HepG2 (cell line): Measurements from ENCODE around the gene PPM1M. TPM values are rescaled to one million over a fixed set of nuclear protein-coding genes. Genes with fewer than 3 reads are reported as not detected.

Experiments used
- ARNT2 ChIP-seq: sonication (generic); formaldehyde crosslinking; IDR thresholded peaks from 2 replicates; pipeline ENCODE4 v1.8.0; 2022; ENCODE audit warnings: mild to moderate bottlenecking, low read depth, missing genetic modification reagents, moderate library complexity
- CENPX ChIP-seq: sonication (generic); formaldehyde crosslinking; IDR thresholded peaks from 2 replicates; pipeline ENCODE4 v1.9.0; 2021; ENCODE audit warnings: mild to moderate bottlenecking, missing genetic modification reagents, moderate library complexity
- EZH2 ChIP-seq: conservative IDR thresholded peaks from 2 replicates; pipeline ENCODE4 v1.6.1; 2012; ENCODE audit warnings: mild to moderate bottlenecking, low read depth, low read length, moderate library complexity
- GPN1 ChIP-seq: sonication (generic); formaldehyde crosslinking; IDR thresholded peaks from 2 replicates; pipeline ENCODE4 v1.5.1; 2020; ENCODE audit warnings: missing genetic modification reagents, borderline replicate concordance
- MIER3 ChIP-seq: IDR thresholded peaks from 2 replicates; pipeline ENCODE4 v1.6.1; 2016; ENCODE audit warnings: missing compliant biosample characterization, borderline replicate concordance
- MYC ChIP-seq: sonication (generic); formaldehyde crosslinking; IDR thresholded peaks from 2 replicates; pipeline ENCODE4 v1.9.0; 2021; ENCODE audit warnings: missing genetic modification reagents, borderline replicate concordance
- NR2C2 ChIP-seq: sonication (generic); formaldehyde crosslinking; IDR thresholded peaks from 2 replicates; pipeline ENCODE4 v1.4.0; 2020; ENCODE audit warnings: missing genetic modification reagents, mild to moderate bottlenecking, moderate library complexity, borderline replicate concordance
- RBFOX2 ChIP-seq: fragments of 200-400 bp; formaldehyde crosslinking; IDR thresholded peaks from 2 replicates; pipeline ENCODE4 v1.6.1; 2017; ENCODE audit warnings: low read depth, mild to moderate bottlenecking, low read length
- RFX1 ChIP-seq: fragments of 450-650 bp; IDR thresholded peaks from 2 replicates; pipeline ENCODE4 v1.6.1; 2017
- SALL1 ChIP-seq: sonication (generic); formaldehyde crosslinking; IDR thresholded peaks from 2 replicates; pipeline ENCODE4 v1.8.0; 2022; ENCODE audit warnings: mild to moderate bottlenecking, missing genetic modification reagents
- SMAD1 ChIP-seq: sonication (generic); formaldehyde crosslinking; IDR thresholded peaks from 2 replicates; pipeline ENCODE4 v1.4.0; 2020; ENCODE audit warnings: missing genetic modification reagents, low read depth, mild to moderate bottlenecking, borderline replicate concordance
- SRF ChIP-seq: IDR thresholded peaks from 2 replicates; pipeline ENCODE4 v1.6.1; 2011; ENCODE audit warnings: mild to moderate bottlenecking, low read depth, low read length, moderate library complexity
- XRCC5 ChIP-seq: fragments of 200-400 bp; formaldehyde crosslinking; optimal IDR thresholded peaks from 2 replicates; pipeline ENCODE3; 2017; ENCODE audit warnings: mild to moderate bottlenecking, low read length
- ZNF138 ChIP-seq: sonication (generic); formaldehyde crosslinking; IDR thresholded peaks from 2 replicates; pipeline ENCODE4 v1.5.0; 2020; ENCODE audit warnings: mild to moderate bottlenecking, low read depth, missing genetic modification reagents
- ZNF160 ChIP-seq: sonication (generic); formaldehyde crosslinking; IDR thresholded peaks from 2 replicates; pipeline ENCODE4 v1.8.0; 2022; ENCODE audit warnings: mild to moderate bottlenecking, inconsistent platforms, missing genetic modification reagents
- ZNF205 ChIP-seq: IDR thresholded peaks from 2 replicates; pipeline ENCODE4 v1.6.1; 2018; ENCODE audit warnings: missing biosample characterization, missing genetic modification reagents
- ZNF230 ChIP-seq: sonication (generic); formaldehyde crosslinking; IDR thresholded peaks from 2 replicates; pipeline ENCODE4 v1.4.0; 2020; ENCODE audit warnings: mild to moderate bottlenecking, missing genetic modification reagents
- ZNF280D ChIP-seq: sonication (generic); formaldehyde crosslinking; IDR thresholded peaks from 2 replicates; pipeline ENCODE4 v1.5.1; 2020; ENCODE audit warnings: mild to moderate bottlenecking, missing genetic modification reagents
- ZNF557 ChIP-seq: sonication (generic); formaldehyde crosslinking; IDR thresholded peaks from 2 replicates; pipeline ENCODE4 v1.4.0; 2020; ENCODE audit warnings: missing genetic modification reagents
- ZNF567 ChIP-seq: sonication (generic); formaldehyde crosslinking; IDR thresholded peaks from 2 replicates; pipeline ENCODE4 v1.8.1; 2023; ENCODE audit warnings: mild to moderate bottlenecking, missing genetic modification reagents, borderline replicate concordance
- ZNF720 ChIP-seq: sonication (generic); formaldehyde crosslinking; IDR thresholded peaks from 2 replicates; pipeline ENCODE4 v1.4.0; 2020; ENCODE audit warnings: missing genetic modification reagents
- ZNF747 ChIP-seq: sonication (generic); formaldehyde crosslinking; IDR thresholded peaks from 2 replicates; pipeline ENCODE4 v1.8.1; 2023; ENCODE audit warnings: missing genetic modification reagents, mild to moderate bottlenecking, borderline replicate concordance
- ZNF766 ChIP-seq: sonication (generic); formaldehyde crosslinking; IDR thresholded peaks from 2 replicates; pipeline ENCODE4 v1.5.0; 2020; ENCODE audit warnings: missing genetic modification reagents, borderline replicate concordance
- ZNF841 ChIP-seq: sonication (generic); formaldehyde crosslinking; IDR thresholded peaks from 2 replicates; pipeline ENCODE4 v1.8.1; 2023; ENCODE audit warnings: missing genetic modification reagents, borderline replicate concordance
- ZSCAN22 ChIP-seq: sonication (generic); formaldehyde crosslinking; IDR thresholded peaks from 2 replicates; pipeline ENCODE4 v1.4.0; 2020; ENCODE audit warnings: mild to moderate bottlenecking, missing genetic modification reagents
- polyA plus RNA-seq, 8 experiments: library from polyadenylated mRNA; depleted of rRNA in 3 of 8; stranded (reverse) in 7 of 8; unstranded in 1 of 8; fragments of >200 nt; fragmentation: Illumina TruSeq in 4 of 8; extraction: Trizol in 4 of 8; gene quantifications; 2 replicates each; pipeline versions ENCODE4 v1.2.1 to v1.2.3, GENCODE V29; 2011 to 2016; ENCODE audit warnings: low read depth in 4 of 8, missing spikeins in 1 of 8, mixed read lengths in 1 of 8; ENCODE audit not compliant: insufficient read depth in 1 of 8
- total RNA-seq, 5 experiments: library from RNA; depleted of rRNA; stranded (reverse); fragments of >200 nt; fragmentation: Illumina TruSeq; extraction: Trizol; gene quantifications; 2 replicates each; pipeline ENCODE4 v1.2.3, GENCODE V29; 2016; ENCODE audit warnings: low read depth in 1 of 5
- TF ChIP-seq, protein P1 (sequence below): IDR thresholded peaks from 2 replicates; pipeline ENCODE4 v1.6.1; 2016; ENCODE audit warnings: control low read depth

PPM1M gene
- total and polyA plus RNA-seq, 2 of the 13 experiments (the other 11 are each of a cell fraction or from before 2014, with no cell fraction given): 2.5 to 5.9 TPM

DNA sequence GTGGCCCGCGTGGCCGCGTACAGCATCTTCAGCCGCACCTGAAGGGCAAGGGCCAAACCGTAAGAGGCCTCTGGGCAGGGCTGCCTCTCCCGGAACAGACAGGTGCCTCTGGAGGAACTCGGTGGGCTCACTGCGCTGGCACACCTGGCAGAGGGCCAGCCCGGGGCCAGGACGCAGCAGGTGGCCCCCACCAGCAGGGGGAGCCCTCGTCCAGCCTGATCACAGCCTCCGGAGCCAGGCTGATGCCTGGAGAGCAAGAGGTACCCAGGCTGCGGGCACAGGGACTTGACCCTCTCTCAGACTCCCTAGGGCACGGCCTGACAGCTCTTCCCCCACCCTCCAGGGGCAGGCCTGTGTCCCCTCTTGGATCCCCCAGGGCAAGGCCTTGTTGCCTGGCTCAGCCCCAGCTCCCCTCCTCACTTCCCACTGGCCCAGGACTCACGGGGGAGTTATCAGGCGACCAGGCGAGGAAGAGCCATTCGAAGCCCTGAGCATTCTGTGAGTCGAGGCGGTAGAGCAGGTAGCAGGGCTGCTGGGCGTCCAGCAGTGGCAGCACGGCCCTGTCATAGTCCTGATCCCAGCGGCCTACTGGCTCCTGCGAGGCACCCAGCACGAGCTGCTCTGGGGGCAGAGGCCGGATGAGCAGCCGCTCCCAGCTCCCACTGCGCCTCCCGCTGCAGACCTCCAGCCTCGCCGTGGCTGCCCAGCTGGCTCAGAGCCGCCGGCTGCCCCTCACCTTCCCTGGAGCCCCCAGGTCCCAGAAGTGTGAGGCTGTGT is 13.9 kb upstream of the PPM1M start (continued):
- no peak for TF ChIP-seq EZH2
- no peak for TF ChIP-seq ZNF138
- peak; percentile 70 for TF ChIP-seq XRCC5
- peak; percentile 41; the same call in 1 of the 2 replicates for TF ChIP-seq MIER3
- no peak for TF ChIP-seq GPN1 (CRISPR knock-in tag)
- no peak for TF ChIP-seq ZNF160 (CRISPR knock-in tag)
- 0 out of 2 replicates have a peak, but pooled peaks have one; percentile 42 for TF ChIP-seq ZNF230
- no peak for TF ChIP-seq ZNF766 (CRISPR knock-in tag)
- TF ChIP-seq NR2C2 (CRISPR knock-in tag): 0 out of 2 replicates have a peak, but pooled peaks have one; percentile 18
- no peak for TF ChIP-seq ZNF567 (CRISPR knock-in tag)
- no peak for TF ChIP-seq SALL1 (CRISPR knock-in tag)
- TF ChIP-seq, protein P1, sequence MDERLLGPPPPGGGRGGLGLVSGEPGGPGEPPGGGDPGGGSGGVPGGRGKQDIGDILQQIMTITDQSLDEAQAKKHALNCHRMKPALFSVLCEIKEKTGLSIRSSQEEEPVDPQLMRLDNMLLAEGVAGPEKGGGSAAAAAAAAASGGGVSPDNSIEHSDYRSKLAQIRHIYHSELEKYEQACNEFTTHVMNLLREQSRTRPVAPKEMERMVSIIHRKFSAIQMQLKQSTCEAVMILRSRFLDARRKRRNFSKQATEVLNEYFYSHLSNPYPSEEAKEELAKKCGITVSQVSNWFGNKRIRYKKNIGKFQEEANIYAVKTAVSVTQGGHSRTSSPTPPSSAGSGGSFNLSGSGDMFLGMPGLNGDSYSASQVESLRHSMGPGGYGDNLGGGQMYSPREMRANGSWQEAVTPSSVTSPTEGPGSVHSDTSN (CRISPR knock-in tag): no peak
- no peak for TF ChIP-seq ZNF747
- no peak; the same call in 1 of the 2 replicates for TF ChIP-seq MYC (CRISPR knock-in tag)
- TF ChIP-seq ZNF841 (CRISPR knock-in tag): no peak
- TF ChIP-seq SRF: no peak
- TF ChIP-seq SMAD1 (CRISPR knock-in tag): 0 out of 2 replicates have a peak, but pooled peaks have one; percentile 37
- TF ChIP-seq ZNF280D: 0 out of 2 replicates have a peak, but pooled peaks have one; percentile 28
- no peak for TF ChIP-seq ZSCAN22 (CRISPR knock-in tag)
- TF ChIP-seq RBFOX2: peak; percentile 60
- TF ChIP-seq RFX1: no peak
- TF ChIP-seq ZNF205 (CRISPR knock-in tag): no peak
- TF ChIP-seq ARNT2 (CRISPR knock-in tag): 0 out of 2 replicates have a peak, but pooled peaks have one; percentile 37
- no peak for TF ChIP-seq ZNF557
- TF ChIP-seq CENPX: no peak
- TF ChIP-seq ZNF720: no peak
